Endothelial cell of umbilical vein (primary cell): ENCODE measurements around the gene MIER2. TPM values are rescaled to one million over a fixed set of nuclear protein-coding genes. Genes with fewer than 3 reads are reported as not detected.

Experiments
- BruUV-seq: library from RNA; stranded (reverse); fragments of 400-500 nt; replicated peaks from 2 replicates; lab custom pipeline; 2021; lab: Mats Ljungman, UMichigan
- CTCF ChIA-PET: fragments of 300-600, 350-600 bp; sonication (Branson Sonifier 250); formaldehyde crosslinking; loops from one replicate; lab custom pipeline; 2021; ENCODE audit warnings: antibody characterized with exemption, inconsistent platforms; lab: Charles Lee
- POLR2A ChIA-PET: fragments of 300-600, 350-600 bp; sonication (Branson Sonifier 250); formaldehyde crosslinking; loops from one replicate; lab custom pipeline; 2021; ENCODE audit warnings: antibody characterized with exemption, inconsistent platforms; lab: Charles Lee
- DNase-seq: peaks from one replicate; pipeline ENCODE4 v3.0.0-alpha.2; 2011; ENCODE audit warnings: low read depth, low spot score
- FAIRE-seq: peaks from 2 replicates; lab custom pipeline; 2011; peaks lifted over from hg19 to GRCh38; lab: Jason Lieb, UNC
- H2AFZ ChIP-seq: 2 replicates; pipeline ENCODE4 v1.6.0; 2012; ENCODE audit warnings: low read depth, low read length, control low read depth, inconsistent platforms
- H3K27ac ChIP-seq: 2 replicates; pipeline ENCODE4 v1.5.1; 2011; ENCODE audit warnings: low read depth, mild to moderate bottlenecking, control low read depth, low read length, moderate library complexity; ENCODE audit not compliant: insufficient read depth
- H3K27me3 ChIP-seq, 2 experiments: 2 replicates each; pipeline versions ENCODE4 v1.6.0 to v1.6.1; 2011; ENCODE audit warnings: low read length in 2 of 2, mixed read lengths in 1 of 2; ENCODE audit not compliant: control insufficient read depth in 2 of 2, insufficient read depth in 2 of 2
- H3K36me3 ChIP-seq, 2 experiments: 2 replicates in 1 of 2; 3 replicates in 1 of 2; pipeline ENCODE4 v1.5.1; 2011; ENCODE audit warnings: low read length in 2 of 2, mild to moderate bottlenecking in 1 of 2, moderate library complexity in 1 of 2; ENCODE audit not compliant: control insufficient read depth in 2 of 2, insufficient read depth in 2 of 2; ENCODE audit errors: extremely low read depth in 1 of 2
- H3K4me1 ChIP-seq: 3 replicates; pipeline ENCODE4 v1.5.1; 2011; ENCODE audit warnings: mild to moderate bottlenecking, low read length; ENCODE audit not compliant: control insufficient read depth, insufficient read depth; ENCODE audit errors: extremely low read depth
- H3K4me2 ChIP-seq: 2 replicates; pipeline ENCODE4 v1.6.1; 2011; ENCODE audit warnings: low read length, control low read depth, mixed read lengths; ENCODE audit not compliant: insufficient read depth
- H3K4me3 ChIP-seq, 3 experiments: fragments of 200-600 bp in 1 of 3; sonication (generic), shearing (Covaris generic) in 1 of 3; replicated peaks in 1 of 3; 2 replicates each; pipeline ENCODE4 v1.5.1; 2011 to 2016; ENCODE audit warnings: control low read depth in 3 of 3, low read length in 3 of 3, mild to moderate bottlenecking in 2 of 3, inconsistent platforms in 1 of 3, low read depth in 1 of 3, moderate library complexity in 1 of 3; ENCODE audit not compliant: insufficient read depth in 1 of 3
- H3K79me2 ChIP-seq: 2 replicates; pipeline ENCODE4 v1.6.0; 2012; ENCODE audit warnings: low read length, inconsistent platforms; ENCODE audit not compliant: control insufficient read depth, insufficient read depth
- H3K9ac ChIP-seq: replicated peaks from 2 replicates; pipeline ENCODE3; 2011; ENCODE audit warnings: low read length, control low read depth; ENCODE audit not compliant: insufficient read depth; ENCODE audit errors: extremely low read depth
- H3K9me1 ChIP-seq: replicated peaks from 3 replicates; pipeline ENCODE4 v1.6.0; 2011; ENCODE audit warnings: mild to moderate bottlenecking, low read length; ENCODE audit not compliant: control insufficient read depth, insufficient read depth; ENCODE audit errors: extremely low read depth
- H3K9me3 ChIP-seq: replicated peaks from 2 replicates; pipeline ENCODE4 v1.5.1; 2012; ENCODE audit warnings: low read length, inconsistent platforms; ENCODE audit not compliant: control insufficient read depth, insufficient read depth
- H4K20me1 ChIP-seq: replicated peaks from 2 replicates; pipeline ENCODE3; 2011; ENCODE audit warnings: mild to moderate bottlenecking, low read length; ENCODE audit not compliant: control insufficient read depth, insufficient read depth; ENCODE audit errors: extremely low read depth
- EZH2 ChIP-seq: IDR thresholded peaks from 2 replicates; pipeline ENCODE4 v1.6.1; 2012; ENCODE audit warnings: borderline replicate concordance, low read depth, mild to moderate bottlenecking, moderate library complexity, low read length, inconsistent platforms; ENCODE audit not compliant: severe bottlenecking
- FOS ChIP-seq: IDR thresholded peaks from 2 replicates; pipeline ENCODE4 v1.6.1; 2011; ENCODE audit warnings: mild to moderate bottlenecking, low read length, moderate library complexity, borderline replicate concordance; ENCODE audit not compliant: insufficient read depth
- GATA2 ChIP-seq: IDR thresholded peaks from 2 replicates; pipeline ENCODE4 v1.7.0; 2011; ENCODE audit warnings: low read depth, mild to moderate bottlenecking, moderate library complexity, mixed read lengths, low read length; ENCODE audit not compliant: insufficient read length, insufficient read depth
- JUN ChIP-seq: IDR thresholded peaks from 2 replicates; pipeline ENCODE4 v1.6.1; 2011; ENCODE audit warnings: borderline replicate concordance, low read depth; ENCODE audit not compliant: insufficient read length, insufficient read depth
- MYC ChIP-seq: IDR thresholded peaks from one replicate; pipeline ENCODE4 v1.6.1; 2011; ENCODE audit warnings: mild to moderate bottlenecking, low read depth, low read length
- POLR2A ChIP-seq: IDR thresholded peaks from 2 replicates; pipeline ENCODE4 v1.6.1; 2012; ENCODE audit warnings: low read depth, mild to moderate bottlenecking, control low read depth, low read length
- POLR2AphosphoS5 ChIP-seq: IDR thresholded peaks from 2 replicates; pipeline ENCODE4 v1.6.1; 2012; ENCODE audit warnings: low read depth, mild to moderate bottlenecking, control low read depth, low read length, moderate library complexity; ENCODE audit not compliant: insufficient read depth
- dilution Hi-C: fragments of 300-500 bp; cut with MboI; formaldehyde crosslinking; loops from one replicate; pipeline ENCODE4 v1.15.0; 2019; ENCODE audit warnings: low sequenced_read_pairs; ENCODE audit not compliant: extremely low pct_ligation_motif_present
- intact Hi-C: fragments of 100-400 bp; cut with micrococcal nuclease; formaldehyde crosslinking; loops from one replicate; pipeline ENCODE4 v1.10.0; 2022
- polyA plus RNA-seq, 4 experiments: library from polyadenylated mRNA; depleted of rRNA in 3 of 4; stranded (reverse) in 3 of 4; unstranded in 1 of 4; fragments of >200 nt; gene quantifications; 2 replicates each; pipeline versions ENCODE4 v1.2.1 to v1.2.3, GENCODE V29; 2011 to 2012; ENCODE audit warnings: missing spikeins in 1 of 4
- total RNA-seq: library from RNA; stranded (reverse); gene quantifications from 2 replicates; pipeline ENCODE4 v1.2.3, GENCODE V29; 2021
- TF ChIP-seq, protein P1 (sequence below): IDR thresholded peaks from 2 replicates; pipeline ENCODE4 v1.6.1; 2011; ENCODE audit not compliant: insufficient read depth, insufficient read length
- TF ChIP-seq, protein P2 (sequence below), 2 donors: IDR thresholded peaks; 1 replicate in 1 of 2; 2 replicates in 1 of 2; pipeline ENCODE4 v1.5.1; 2011; ENCODE audit warnings: low read length in 2 of 2, mild to moderate bottlenecking in 2 of 2, moderate library complexity in 2 of 2, control low read depth in 1 of 2, inconsistent platforms in 1 of 2, low read depth in 1 of 2; ENCODE audit not compliant: insufficient read depth in 1 of 2; ENCODE audit errors: extremely low read depth in 1 of 2

The MIER2 gene
- total and polyA plus RNA-seq, 2 donors (not counting 3 experiments of a cell fraction or from before 2014, with no cell fraction given): 20.3 to 44.9 TPM

DNA sequence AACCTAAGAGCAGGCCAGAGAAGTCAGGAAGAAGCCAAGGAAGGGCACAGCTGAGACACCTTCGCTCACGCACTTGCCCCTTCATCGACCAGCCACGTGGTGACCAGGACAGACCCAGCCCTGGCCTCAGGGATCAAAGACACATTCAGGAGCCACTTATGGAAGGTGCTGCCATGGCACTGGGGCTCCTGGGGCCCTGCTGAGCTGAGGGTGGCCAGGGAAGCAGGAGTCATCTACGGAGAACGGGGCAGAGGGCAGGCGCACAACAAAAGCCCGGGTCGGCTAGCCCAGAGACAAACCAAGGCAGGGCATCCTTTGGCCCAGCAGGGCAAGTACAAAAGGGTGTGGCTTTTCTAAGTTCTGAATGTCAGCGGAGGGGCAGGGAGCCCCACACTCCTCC is 55.7 kb downstream of the MIER2 start:
- no peak overlapping the region for H3K9ac ChIP-seq
- dilution Hi-C loops (no loop called here), intact Hi-C loops (no loop called here)
- H3K4me2 ChIP-seq: no peak overlapping the region
- H4K20me1 ChIP-seq: no peaks in the 10 kb centered on the region
- H3K4me3 ChIP-seq: no peak overlapping the region
- DNase-seq (no peak), FAIRE-seq (no peak)
- no peaks in the 10 kb centered on the region for H3K36me3 ChIP-seq
- no peaks in the 10 kb centered on the region for H3K9me3 ChIP-seq
- H3K27ac ChIP-seq: no peak overlapping the region
- TF ChIP-seq, protein P1, sequence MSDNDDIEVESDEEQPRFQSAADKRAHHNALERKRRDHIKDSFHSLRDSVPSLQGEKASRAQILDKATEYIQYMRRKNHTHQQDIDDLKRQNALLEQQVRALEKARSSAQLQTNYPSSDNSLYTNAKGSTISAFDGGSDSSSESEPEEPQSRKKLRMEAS: no peak
- no peak for TF ChIP-seq GATA2
- TF ChIP-seq POLR2A: no peak
- H3K9me1 ChIP-seq: no peaks in the 10 kb centered on the region
- peaks cover 7 to 18% of the 10 kb centered on the region in 2 experiments for H3K27me3 ChIP-seq
- ChIA-PET POLR2A (no interaction called here), CTCF (no interaction called here)
- H3K79me2 ChIP-seq: no peaks in the 10 kb centered on the region
- no peak overlapping the region for H2AFZ ChIP-seq
- BruUV-seq: no TSS peak
- peaks cover 8% of the 10 kb centered on the region for H3K4me1 ChIP-seq

DNA sequence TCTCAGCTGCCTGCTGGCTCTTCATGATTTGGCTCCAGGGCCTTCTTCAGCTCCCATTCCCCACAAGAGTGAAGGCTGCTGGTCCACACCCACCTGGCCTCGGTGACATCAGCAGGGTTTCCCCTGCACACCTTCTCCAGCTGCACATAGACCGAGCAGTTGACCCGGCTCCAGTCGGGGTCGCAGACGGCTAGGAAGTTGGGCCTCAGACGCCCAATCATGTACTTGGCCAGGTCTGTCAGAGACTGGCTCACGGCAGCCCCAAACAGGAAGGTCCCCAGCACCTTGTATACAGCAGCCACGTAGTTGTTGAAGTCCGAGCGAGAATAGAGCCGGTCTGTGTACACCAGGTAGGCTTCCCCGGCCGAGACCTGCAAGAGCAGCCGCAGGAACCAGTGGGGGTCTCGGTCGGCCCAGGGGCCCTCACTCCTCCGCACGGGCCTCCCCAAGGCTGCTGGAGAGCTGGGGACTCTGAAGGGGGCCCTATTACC is 57.2 kb downstream of the MIER2 start:
- no peaks in the 10 kb centered on the region for H3K79me2 ChIP-seq
- H3K36me3 ChIP-seq: no peaks in the 10 kb centered on the region
- peaks cover 8% of the 10 kb centered on the region for H3K4me1 ChIP-seq
- H3K4me2 ChIP-seq: no peak overlapping the region
- ChIA-PET CTCF (interaction anchor here (0.8 kb wide), 1 partner anchor 21 kb away, joined by 3 read pairs; no protein-coding TSS in a partner anchor), POLR2A (no interaction called here)
- H3K9me3 ChIP-seq: no peaks in the 10 kb centered on the region
- DNase-seq: no peak
- TF ChIP-seq, protein P1: no peak
- no peak for TF ChIP-seq JUN
- TF ChIP-seq, protein P2, sequence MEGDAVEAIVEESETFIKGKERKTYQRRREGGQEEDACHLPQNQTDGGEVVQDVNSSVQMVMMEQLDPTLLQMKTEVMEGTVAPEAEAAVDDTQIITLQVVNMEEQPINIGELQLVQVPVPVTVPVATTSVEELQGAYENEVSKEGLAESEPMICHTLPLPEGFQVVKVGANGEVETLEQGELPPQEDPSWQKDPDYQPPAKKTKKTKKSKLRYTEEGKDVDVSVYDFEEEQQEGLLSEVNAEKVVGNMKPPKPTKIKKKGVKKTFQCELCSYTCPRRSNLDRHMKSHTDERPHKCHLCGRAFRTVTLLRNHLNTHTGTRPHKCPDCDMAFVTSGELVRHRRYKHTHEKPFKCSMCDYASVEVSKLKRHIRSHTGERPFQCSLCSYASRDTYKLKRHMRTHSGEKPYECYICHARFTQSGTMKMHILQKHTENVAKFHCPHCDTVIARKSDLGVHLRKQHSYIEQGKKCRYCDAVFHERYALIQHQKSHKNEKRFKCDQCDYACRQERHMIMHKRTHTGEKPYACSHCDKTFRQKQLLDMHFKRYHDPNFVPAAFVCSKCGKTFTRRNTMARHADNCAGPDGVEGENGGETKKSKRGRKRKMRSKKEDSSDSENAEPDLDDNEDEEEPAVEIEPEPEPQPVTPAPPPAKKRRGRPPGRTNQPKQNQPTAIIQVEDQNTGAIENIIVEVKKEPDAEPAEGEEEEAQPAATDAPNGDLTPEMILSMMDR (IDR thresholded peaks at IDR 0.05; ENCODE audit: extremely low read depth in 1 of 2, insufficient read depth in 1 of 2, low read depth in 1 of 2, low read length in 2 of 2): no peak
- no peak for TF ChIP-seq FOS
- TF ChIP-seq MYC: no peak
- TF ChIP-seq GATA2: no peak
- no peak for TF ChIP-seq EZH2
- TF ChIP-seq POLR2A: no peak
- no peak for TF ChIP-seq POLR2AphosphoS5
- FAIRE-seq: no peak
- no peak overlapping the region for H3K4me3 ChIP-seq
- BruUV-seq: no TSS peak
- peaks cover 0 to 6% of the 10 kb centered on the region in 2 experiments for H3K27me3 ChIP-seq
- no peak overlapping the region for H3K9ac ChIP-seq
- intact Hi-C loops: no loop called here
- no peaks in the 10 kb centered on the region for H3K9me1 ChIP-seq
- no peak overlapping the region for H3K27ac ChIP-seq
- H2AFZ ChIP-seq: no peak overlapping the region
- no peaks in the 10 kb centered on the region for H4K20me1 ChIP-seq
- dilution Hi-C loops: no loop called here
